K562 (cell line): ENCODE measurements around the gene PLXNB3. TPM values are rescaled to one million over a fixed set of nuclear protein-coding genes. Genes with fewer than 3 reads are reported as not detected.

Experiments
- ATAC-seq: fragments of 200-7000 bp; cut with Tn5 transposase; 3 replicates; pipeline ENCODE4 v1.9.1; 2020; ENCODE audit warnings: moderate library complexity
- BruUV-seq: library from RNA; stranded (reverse); fragments of 400-500 nt; replicated peaks from 2 replicates; lab custom pipeline; 2021; lab: Mats Ljungman, UMichigan
- CTCF ChIA-PET: fragments of 300-600 bp; formaldehyde crosslinking; extraction: SDS; loops from one replicate; lab custom pipeline; 2021; ENCODE audit warnings: low intra/inter-chr PET ratio; lab: Yijun Ruan, JAX
- POLR2A ChIA-PET: fragments of 300-600, 350-650 bp; sonication (Branson Sonifier 250); formaldehyde crosslinking; extraction: SDS; loops from one replicate; lab custom pipeline; 2021; ENCODE audit warnings: antibody characterized with exemption, inconsistent platforms; lab: Yijun Ruan, JAX
- DNase-seq, 4 experiments: peaks; one replicate each; pipeline versions ENCODE4 v3.0.0 to v3.0.0-alpha.2; 2011 to 2018; ENCODE audit warnings: low spot score in 3 of 4, mixed read lengths in 3 of 4; ENCODE audit errors: extremely low read depth in 1 of 4
- FAIRE-seq: peaks from 2 replicates; lab custom pipeline; 2011; peaks lifted over from hg19 to GRCh38; lab: Jason Lieb, UNC
- H2AFZ ChIP-seq: 2 replicates; pipeline ENCODE4 v1.6.0; 2011; ENCODE audit warnings: low read depth, low read length, control low read depth, inconsistent platforms
- H3K27ac ChIP-seq: fragments of 200-600 bp; 3 replicates; pipeline ENCODE4 v1.8.0; 2011; ENCODE audit warnings: low read depth, mild to moderate bottlenecking, control low read depth, inconsistent platforms, low read length, moderate library complexity, mixed read lengths; ENCODE audit errors: extremely low read depth
- H3K27me3 ChIP-seq, 2 experiments: fragments of 300-600 bp in 1 of 2; 2 replicates in 1 of 2; 3 replicates in 1 of 2; pipeline versions ENCODE4 v1.6.0 to v1.8.0; 2011; ENCODE audit warnings: inconsistent platforms in 2 of 2, low read length in 2 of 2, mild to moderate bottlenecking in 1 of 2, mixed read lengths in 1 of 2, moderate library complexity in 1 of 2; ENCODE audit not compliant: control insufficient read depth in 2 of 2, insufficient read depth in 2 of 2
- H3K36me3 ChIP-seq: fragments of 300-600 bp; 3 replicates; pipeline ENCODE4 v1.8.0; 2011; ENCODE audit warnings: mild to moderate bottlenecking, low read length, inconsistent platforms; ENCODE audit not compliant: control insufficient read depth, insufficient read depth
- H3K4me1 ChIP-seq, 2 experiments: fragments of 200-600 bp in 1 of 2; replicated peaks in 1 of 2; 2 replicates in 1 of 2; 3 replicates in 1 of 2; pipeline versions ENCODE4 v1.5.1 to v1.8.0; 2011; ENCODE audit warnings: inconsistent platforms in 2 of 2, low read length in 2 of 2, mild to moderate bottlenecking in 1 of 2, mixed read lengths in 1 of 2, moderate library complexity in 1 of 2; ENCODE audit not compliant: control insufficient read depth in 2 of 2, insufficient read depth in 2 of 2
- H3K4me2 ChIP-seq: 2 replicates; pipeline ENCODE4 v1.6.1; 2011; ENCODE audit warnings: low read length, control low read depth, inconsistent platforms, mixed read lengths; ENCODE audit not compliant: insufficient read depth
- H3K4me3 ChIP-seq: fragments of 200-600 bp; sonication (generic), shearing (Covaris generic); 2 replicates; pipeline ENCODE4 v1.5.1; 2016; ENCODE audit warnings: control low read depth, inconsistent platforms
- H3K79me2 ChIP-seq: fragments of 200-600 bp; 3 replicates; pipeline ENCODE4 v1.8.0; 2011; ENCODE audit warnings: low read length, inconsistent platforms; ENCODE audit not compliant: control insufficient read depth, insufficient read depth
- H3K9ac ChIP-seq, 2 experiments: 2 replicates each; pipeline versions ENCODE4 v1.6.0 to v1.6.1; 2011; ENCODE audit warnings: low read depth in 2 of 2, low read length in 2 of 2, control low read depth in 1 of 2, inconsistent platforms in 1 of 2, mild to moderate bottlenecking in 1 of 2, mixed read lengths in 1 of 2; ENCODE audit not compliant: insufficient read depth in 1 of 2
- H3K9me1 ChIP-seq: one replicate; pipeline ENCODE4 v1.6.0; 2011; ENCODE audit warnings: inconsistent platforms, mild to moderate bottlenecking, low read length, moderate library complexity; ENCODE audit not compliant: control insufficient read depth, insufficient read depth
- H3K9me3 ChIP-seq: replicated peaks from 2 replicates; pipeline ENCODE4 v1.5.1; 2011; ENCODE audit warnings: low read depth, low read length, inconsistent platforms; ENCODE audit not compliant: control insufficient read depth, insufficient read depth
- H4K20me1 ChIP-seq: replicated peaks from 2 replicates; pipeline ENCODE4 v1.6.1; 2011; ENCODE audit warnings: low read length, inconsistent platforms, mixed read lengths; ENCODE audit not compliant: control insufficient read depth, insufficient read depth
- CEBPB ChIP-seq: fragments of 450-650 bp; IDR thresholded peaks from 2 replicates; pipeline ENCODE4 v1.6.1; 2016; ENCODE audit warnings: missing genetic modification characterization, missing compliant biosample characterization
- CEBPG ChIP-seq, 3 experiments: fragments of 200-800 bp in 1 of 3; sonication (Bioruptor generic) in 1 of 3; sonication (generic) in 1 of 3; formaldehyde crosslinking in 1 of 3; IDR thresholded peaks in 2 of 3; conservative IDR thresholded peaks in 1 of 3; 2 replicates each; pipeline versions ENCODE4 v1.6.1 to v1.8.0; 2016 to 2022; ENCODE audit warnings: missing compliant biosample characterization in 2 of 3, missing genetic modification characterization in 2 of 3, mild to moderate bottlenecking in 1 of 3, missing genetic modification reagents in 1 of 3
- HDAC2 ChIP-seq: fragments of 450-650 bp; IDR thresholded peaks from 2 replicates; pipeline ENCODE4 v1.6.1; 2016; ENCODE audit warnings: mild to moderate bottlenecking
- NFIX ChIP-seq: fragments of 250-450 bp; sonication (Bioruptor Pico); IDR thresholded peaks from 2 replicates; pipeline ENCODE4 v1.4.0; 2020; ENCODE audit warnings: low read depth, mild to moderate bottlenecking, moderate library complexity
- PCBP1 ChIP-seq: fragments of 200-400 bp; formaldehyde crosslinking; IDR thresholded peaks from 2 replicates; pipeline ENCODE4 v1.6.1; 2018; ENCODE audit warnings: mild to moderate bottlenecking, low read depth, low read length; ENCODE audit not compliant: poor library complexity, severe bottlenecking
- POLR3A ChIP-seq: IDR thresholded peaks from 2 replicates; pipeline ENCODE4 v1.6.1; 2011; ENCODE audit warnings: borderline replicate concordance, mild to moderate bottlenecking, moderate library complexity; ENCODE audit not compliant: insufficient read length, insufficient read depth; ENCODE audit errors: extremely low read depth
- ZFP1 ChIP-seq: fragments of 450-650 bp; formaldehyde crosslinking; IDR thresholded peaks from 2 replicates; pipeline ENCODE4 v1.4.0; 2020; ENCODE audit warnings: mild to moderate bottlenecking, mixed read lengths
- ZNF146 ChIP-seq: IDR thresholded peaks from one replicate; pipeline ENCODE4 v1.6.1; 2018; ENCODE audit warnings: missing compliant biosample characterization; ENCODE audit not compliant: unreplicated experiment
- ZNF41 ChIP-seq: fragments of 250-450 bp; sonication (Bioruptor Pico); conservative IDR thresholded peaks from 2 replicates; pipeline ENCODE4 v1.4.0; 2020; ENCODE audit warnings: mild to moderate bottlenecking
- WGBS: fragments of 100-300 bp; shearing (Covaris generic); methylation state at CpG from one replicate; pipeline ENCODE4 v1.1.6; 2016; ENCODE audit warnings: low coverage, mixed read lengths; ENCODE audit not compliant: insufficient coverage; ENCODE audit errors: missing lambda C conversion rate; 5-methylcytosine and 5-hydroxymethylcytosine counted together
- in situ Hi-C: fragments of 300-500 bp; cut with MboI; formaldehyde crosslinking; loops from 4 replicates; pipeline ENCODE4 v1.15.0; 2018; ENCODE audit warnings: inconsistent platforms, mixed read lengths
- intact Hi-C: fragments of 100-400 bp; cut with micrococcal nuclease; formaldehyde crosslinking; loops from 2 replicates; pipeline ENCODE4 v1.14.2; 2022
- polyA plus RNA-seq, 8 experiments: library from polyadenylated mRNA; depleted of rRNA in 4 of 8; stranded (reverse) in 5 of 8; unstranded in 3 of 8; fragments of >200 nt; fragmentation: Nextera tagmentation in 2 of 8; fragmentation: Illumina TruSeq in 1 of 8; extraction: Ambion mirVana in 2 of 8; extraction: Trizol in 1 of 8; gene quantifications; 2 replicates each; pipeline versions ENCODE4 v1.2.1 to v1.2.3, GENCODE V29; 2011 to 2014; ENCODE audit warnings: inconsistent platforms in 1 of 8, missing spikeins in 1 of 8
- total RNA-seq, 7 experiments: library from RNA; depleted of rRNA in 6 of 7; stranded (reverse); fragments of >200 nt in 6 of 7; fragmentation: Illumina TruSeq in 2 of 7; extraction: Trizol in 2 of 7; gene quantifications; 2 replicates each; pipeline versions ENCODE4 v1.2.1 to v1.2.3, GENCODE V29; 2011 to 2021; ENCODE audit warnings: low replicate concordance in 1 of 7

Gene PLXNB3
- total and polyA plus RNA-seq, 9 of the 15 experiments (the other 6 are each of a cell fraction or from before 2014, with no cell fraction given): 0.22 to 2.0 (median 1.4) TPM; not detected in 2

DNA sequence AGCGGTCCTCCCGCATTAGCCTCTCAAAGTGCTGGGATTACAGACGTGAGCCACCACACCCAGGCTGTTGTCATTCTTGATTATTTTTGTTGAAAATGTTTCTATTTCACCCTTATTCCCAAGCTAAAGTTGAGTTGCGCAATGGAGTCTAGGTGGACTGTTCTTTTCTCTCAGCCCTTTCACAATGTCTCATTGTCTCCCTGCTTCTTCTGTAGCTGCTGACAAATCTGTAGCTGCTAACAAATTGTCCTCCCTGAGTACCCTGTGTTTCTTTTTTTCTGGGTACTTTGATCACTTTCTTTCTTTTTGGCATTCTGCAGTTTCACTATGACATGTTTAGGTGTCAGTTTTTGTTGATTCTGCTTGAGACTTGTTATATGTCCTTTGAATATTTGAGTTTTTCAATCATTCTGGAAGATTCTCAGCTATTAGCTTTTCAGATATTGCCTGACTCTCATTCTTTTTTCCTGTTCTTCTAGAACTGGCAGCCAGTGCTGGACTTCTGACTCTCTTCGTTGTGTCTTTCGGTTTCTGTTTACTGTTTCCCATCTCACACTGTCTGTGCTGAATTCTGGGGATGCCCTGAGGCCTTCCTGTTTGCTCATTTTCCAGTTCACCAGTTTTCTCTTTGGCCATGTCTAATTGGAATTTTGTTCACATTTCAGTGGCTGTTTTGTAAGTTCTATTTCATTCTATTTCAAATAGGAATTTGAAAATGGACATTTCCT is 32.8 kb upstream of the PLXNB3 start:
- H3K27ac ChIP-seq: no peak overlapping the region
- no peak overlapping the region for H2AFZ ChIP-seq
- in situ Hi-C loops (no loop called here), intact Hi-C loops (no loop called here)
- FAIRE-seq (no peak), DNase-seq (no peak), ATAC-seq (no peak)
- POLR2A ChIA-PET: interaction anchor here (0.7 kb wide), 1 partner anchor 35 kb away, joined by 3 read pairs; no protein-coding TSS in a partner anchor
- no peaks in the 10 kb centered on the region for H3K36me3 ChIP-seq
- no peaks in the 10 kb centered on the region for H4K20me1 ChIP-seq
- 54% methylated on average over 6 of the region's 6 CpGs for WGBS
- 0 out of 2 replicates have a peak, but pooled peaks cover 2% of the 10 kb centered on the region for H3K9me3 ChIP-seq
- H3K27me3 ChIP-seq: no peaks in the 10 kb centered on the region
- CTCF ChIA-PET: no interaction called here
- peaks cover 22 to 45% of the 10 kb centered on the region in 2 experiments for H3K4me1 ChIP-seq
- H3K9ac ChIP-seq: no peak overlapping the region
- H3K79me2 ChIP-seq: peaks cover 5% of the 10 kb centered on the region; the same call in 2 of the 3 replicates
- peak; percentile 96 for TF ChIP-seq CEBPB
- no peak for TF ChIP-seq HDAC2
- peak; percentile 50; the same call in 1 of the 2 replicates for TF ChIP-seq CEBPG (CRISPR knock-in tag; IDR thresholded peaks at IDR 0.05)
- peak; percentile 64 to 87 for TF ChIP-seq CEBPG (tag; conservative IDR thresholded peaks at IDR 0.05 in 1 of 2, IDR thresholded peaks at IDR 0.05 in 1 of 2)
- no TSS peak for BruUV-seq
- H3K4me2 ChIP-seq: no peak overlapping the region
- H3K4me3 ChIP-seq: no peak overlapping the region
- no peaks in the 10 kb centered on the region for H3K9me1 ChIP-seq

DNA sequence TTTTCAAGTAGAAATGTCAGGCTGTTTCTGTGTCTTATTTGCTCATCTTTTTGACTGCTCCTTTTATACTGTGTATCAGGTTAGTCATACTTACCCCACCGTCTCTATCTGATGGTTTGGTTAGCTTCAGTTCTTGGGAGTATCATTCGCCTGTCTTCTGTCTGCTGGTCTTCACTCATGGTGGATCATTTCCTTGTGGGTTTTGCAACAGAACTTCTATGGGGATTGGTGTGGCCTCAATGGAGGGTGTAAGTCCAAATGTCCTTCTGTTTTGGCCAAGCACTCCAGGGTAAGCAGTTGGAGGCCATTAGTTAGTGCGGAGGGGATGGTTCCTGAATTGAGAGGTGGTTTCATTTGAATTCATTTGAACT is 32.2 kb upstream of the PLXNB3 start:
- Histone ChIP-seq H3K4me1 (peaks cover 18 to 45% of the 10 kb centered on the region in 2 experiments), H2AFZ (no peak overlapping the region), H3K9me1 (no peaks in the 10 kb centered on the region), H4K20me1 (no peaks in the 10 kb centered on the region), H3K4me2 (no peak overlapping the region), H3K9ac (no peak overlapping the region), H3K4me3 (no peak overlapping the region), H3K36me3 (no peaks in the 10 kb centered on the region), H3K9me3 (0 out of 2 replicates have a peak, but pooled peaks cover 2% of the 10 kb centered on the region), H3K27ac (no peak overlapping the region), H3K27me3 (no peaks in the 10 kb centered on the region), H3K79me2 (peaks cover 4% of the 10 kb centered on the region; the same call in 2 of the 3 replicates)
- TF ChIP-seq POLR3A (no peak), ZNF41 (CRISPR knock-in tag) (peak; percentile 98), ZFP1 (CRISPR knock-in tag) (no peak), NFIX (CRISPR knock-in tag) (no peak), PCBP1 (no peak), ZNF146 (no peak)
- ChIA-PET CTCF (no interaction called here), POLR2A (interaction anchor here (0.7 kb wide), 1 partner anchor 34 kb away, joined by 3 read pairs; no protein-coding TSS in a partner anchor)
- in situ Hi-C loops (no loop called here), intact Hi-C loops (no loop called here)
- no peak for ATAC-seq
- no peak for DNase-seq
- no peak for FAIRE-seq
- BruUV-seq: no TSS peak
- WGBS: 43% methylated on average over 3 of the region's 3 CpGs
